Measurements from ENCODE around the gene OOSP4A.

The OOSP4A gene

GRCh38 chr11:59963733-59964132 is at the start of gene OOSP4A:
Gene OOSP4A, plus strand, starts transcription at chr11:59964033. Its CDS starts 0 bp downstream, at chr11:59964033.
- no peak within 1 kb of the TSS for H3K4me3 ChIP-seq (ENCODE audit: low read depth, low read length)

- H3K4me3 ChIP-seq (ENCODE audit: low read depth, low read length): no peak overlapping the region
These were observed 45.4 kb upstream of the OOSP4A start for GRCh38 chr11:59918480-59918879.

- H3K4me3 ChIP-seq (ENCODE audit: low read depth, low read length): no peak overlapping the region
These were observed 44.7 kb upstream of the OOSP4A start for GRCh38 chr11:59918987-59919589.

GRCh38 chr11:59923813-59924212 is 40.0 kb upstream of the OOSP4A start:
- no peak overlapping the region for H3K4me3 ChIP-seq (ENCODE audit: low read depth, low read length)

GRCh38 chr11:59931688-59932087 is 32.1 kb upstream of the OOSP4A start:
- H3K4me3 ChIP-seq (ENCODE audit: low read depth, low read length): no peak overlapping the region

- H3K4me3 ChIP-seq (ENCODE audit: low read depth, low read length): no peak within 1 kb of the TSS
These were observed 25.7 kb upstream of the OOSP4A start, which contains the start of gene OOSP1 for GRCh38 chr11:59938132-59938531. Gene OOSP1, plus strand, starts transcription at chr11:59938432. Its CDS starts 23 bp downstream, at chr11:59938455.

- no peak overlapping the region for H3K4me3 ChIP-seq (ENCODE audit: low read depth, low read length)
These were observed 25.1 kb upstream of the OOSP4A start for GRCh38 chr11:59938718-59939117.

GRCh38 chr11:59939482-59939881 is 24.4 kb upstream of the OOSP4A start:
- H3K4me3 ChIP-seq (ENCODE audit: low read depth, low read length): no peak overlapping the region

- H3K4me3 ChIP-seq (ENCODE audit: low read depth, low read length): no peak overlapping the region
These were observed 22.7 kb upstream of the OOSP4A start for GRCh38 chr11:59941091-59941490.

GRCh38 chr11:59943997-59944714 is 19.7 kb upstream of the OOSP4A start:
- H3K4me3 ChIP-seq (ENCODE audit: low read depth, low read length): no peak overlapping the region

GRCh38 chr11:59944720-59945119 is 19.1 kb upstream of the OOSP4A start:
- no peak overlapping the region for H3K4me3 ChIP-seq (ENCODE audit: low read depth, low read length)

- H3K4me3 ChIP-seq (ENCODE audit: low read depth, low read length): no peak overlapping the region
These were observed 10.2 kb upstream of the OOSP4A start for GRCh38 chr11:59953463-59954218.

GRCh38 chr11:59954219-59954847 is 9.5 kb upstream of the OOSP4A start:
- H3K4me3 ChIP-seq (ENCODE audit: low read depth, low read length): no peak overlapping the region

GRCh38 chr11:59957094-59957493 is 6.7 kb upstream of the OOSP4A start:
- no peak overlapping the region for H3K4me3 ChIP-seq (ENCODE audit: low read depth, low read length)

- no peak overlapping the region for H3K4me3 ChIP-seq (ENCODE audit: low read depth, low read length)
These were observed 3.1 kb upstream of the OOSP4A start for GRCh38 chr11:59960502-59961381.

GRCh38 chr11:59962107-59962482 is 1.7 kb upstream of the OOSP4A start:
- no peak overlapping the region for H3K4me3 ChIP-seq (ENCODE audit: low read depth, low read length)

- no peak overlapping the region for H3K4me3 ChIP-seq (ENCODE audit: low read depth, low read length)
These were observed 1.6 kb downstream of the OOSP4A start for GRCh38 chr11:59965424-59965823.

GRCh38 chr11:59966201-59966600 is 2.4 kb downstream of the OOSP4A start:
- no peak overlapping the region for H3K4me3 ChIP-seq (ENCODE audit: low read depth, low read length)

- H3K4me3 ChIP-seq (ENCODE audit: low read depth, low read length): no peak overlapping the region
These were observed 4.0 kb downstream of the OOSP4A start for GRCh38 chr11:59967677-59968394.

- H3K4me3 ChIP-seq (ENCODE audit: low read depth, low read length): no peak overlapping the region
These were observed 4.6 kb downstream of the OOSP4A start for GRCh38 chr11:59968395-59968783.

Measured in iPS-11a (cell line).